Cardiac septum (tissue), 1 donor: ENCODE measurements around the gene HTR3E. TPM values are rescaled to one million over a fixed set of nuclear protein-coding genes. Genes with fewer than 3 reads are reported as not detected.
A peak's percentile ranks its signal among the peaks of the same experiment; 100 is the strongest.
"Not testable (repeated sequence)": the region's sequence is repeated elsewhere in the genome, so short reads cannot be mapped to it uniquely, and the experiment has no call there.

Experiments used
- DNase-seq: peaks from one replicate; pipeline ENCODE4 v3.0.0-alpha.2; 2020; ENCODE audit warnings: low spot score
- intact Hi-C: fragments of 100-400 bp; cut with DNase I; formaldehyde crosslinking; loops from one replicate; pipeline ENCODE4 v1.14.0; 2022
- total RNA-seq: library from RNA; stranded (reverse); fragmentation: NEBNext Ultra II Directional; extraction: Animal tissue kit (Norgen Biotek cat#: 25700); gene quantifications from one replicate; pipeline ENCODE4 v1.2.1, GENCODE V29; 2021
- donor health status: DM: no; HTN: no; CAD: no.

Gene HTR3E
- total RNA-seq, 1 donor from 2014 or later = not detected

GRCh38 chr3:184149123-184149522 is 52.3 kb downstream of the HTR3E start:
- intact Hi-C loops = no loop called here
- no peak for DNase-seq

GRCh38 chr3:184149770-184150169 is 52.9 kb downstream of the HTR3E start:
- intact Hi-C loops, DNase-seq: not testable (repeated sequence)

- peak; percentile 84 for DNase-seq
- intact Hi-C loops = loop anchor here (1.0 to 5.0 kb wide), 3 partner anchors 20 to 138 kb away; partner anchors contain the start of genes ABCC5, ALG3, EEF1AKMT4 and EIF2B5
Observed at GRCh38 chr3:184154885-184155643, 58.2 kb downstream of the HTR3E start, which contains the start of gene DVL3. Gene DVL3, plus strand, starts transcription at chr3:184155377. Its CDS starts 259 bp downstream, at chr3:184155636.

DNA sequence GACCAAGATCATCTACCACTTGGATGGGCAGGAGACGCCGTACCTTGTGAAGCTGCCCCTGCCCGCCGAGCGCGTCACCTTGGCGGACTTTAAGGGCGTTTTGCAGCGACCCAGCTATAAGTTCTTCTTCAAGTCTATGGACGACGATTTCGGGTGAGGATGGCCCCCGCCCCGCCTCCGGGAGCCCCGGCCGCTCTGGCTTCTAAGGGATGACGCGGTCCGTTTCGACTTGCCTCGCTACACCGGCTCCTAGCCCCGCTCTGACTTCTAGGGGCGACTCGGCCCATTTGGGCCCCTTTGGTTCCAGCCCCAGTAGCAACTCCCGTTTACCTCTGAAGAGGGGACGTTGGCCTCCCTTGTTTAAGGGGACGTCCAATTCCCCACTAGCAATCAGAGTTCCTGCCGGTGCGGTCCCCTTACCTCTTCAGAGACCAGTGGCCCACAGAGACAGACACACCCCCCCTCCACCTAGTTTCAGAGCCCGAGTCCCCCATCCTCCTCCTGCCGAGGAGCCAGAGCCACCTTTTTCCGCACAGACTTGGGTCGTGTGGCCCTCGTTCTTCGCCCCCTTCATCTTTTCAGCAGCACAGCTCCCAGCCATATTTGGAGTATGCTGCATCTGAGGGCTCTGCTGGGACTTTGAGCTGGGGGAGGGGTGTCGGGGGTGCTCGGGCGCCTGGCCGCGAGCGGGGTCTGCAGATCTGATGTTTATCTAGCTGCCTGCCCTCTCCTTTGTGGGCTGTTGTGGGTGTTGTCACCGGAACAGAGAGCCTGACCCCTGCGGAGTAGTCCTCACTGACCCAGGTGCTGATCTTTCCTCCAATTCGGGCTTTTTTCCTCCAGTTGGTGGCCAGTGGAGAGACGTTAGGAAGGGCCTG is 59.0 kb downstream of the HTR3E start:
- DNase-seq = peak; percentile 82
- intact Hi-C loops = loop anchor here (1.0 to 5.0 kb wide), 4 partner anchors 19 to 139 kb away; partner anchors contain the start of genes ABCC5, ALG3, AP2M1 and EEF1AKMT4

DNA sequence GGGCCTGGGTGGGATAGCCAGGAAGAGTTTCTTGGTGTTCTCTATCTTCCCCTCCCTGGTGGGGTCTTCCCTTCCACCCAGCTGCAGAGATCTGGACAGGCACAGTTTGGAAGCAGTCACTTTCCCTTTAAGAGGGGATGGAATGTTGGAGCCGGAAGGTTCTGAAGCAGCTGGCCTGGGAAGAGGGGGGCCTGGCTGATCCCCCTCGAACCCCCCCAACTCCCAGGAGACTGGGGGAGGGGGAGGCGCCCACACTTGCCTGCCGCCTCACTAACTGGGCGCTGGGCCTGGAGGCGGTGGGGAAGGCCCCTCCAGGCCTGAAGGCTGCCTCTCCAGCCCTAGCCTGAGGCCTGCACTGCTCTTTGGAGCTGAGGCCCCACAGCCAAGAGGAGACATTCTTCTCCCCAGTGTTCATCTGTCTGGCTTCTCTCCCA is 59.7 kb downstream of the HTR3E start:
- peak; percentile 80 for DNase-seq

More for the DNA sequence above, 59.7 kb downstream of the HTR3E start:
- intact Hi-C loops = loop anchor here (2.0 to 5.0 kb wide), 3 partner anchors 18 to 139 kb away; partner anchors contain the start of genes ABCC5, ALG3, AP2M1 and EEF1AKMT4

Other genes with a start within 250 kb of the HTR3E start
- gene PARL, start 212.2 kb upstream of the HTR3E start, total RNA-seq = 57.2 TPM
- gene ABCC5, start 79.2 kb upstream of the HTR3E start, total RNA-seq = 34.6 TPM
- gene HTR3D, start 65.3 kb upstream of the HTR3E start, total RNA-seq = not detected
- not detected for gene HTR3C, start 44.0 kb upstream of the HTR3E start, total RNA-seq
- gene EIF2B5, start 38.3 kb downstream of the HTR3E start, total RNA-seq = 33.4 TPM
- 68.6 TPM for gene DVL3, start 58.3 kb downstream of the HTR3E start, total RNA-seq
- 317 TPM for gene AP2M1, start 77.8 kb downstream of the HTR3E start, total RNA-seq
- gene ABCF3, start 89.1 kb downstream of the HTR3E start, total RNA-seq = 61.5 TPM
- not detected for gene VWA5B2, start 132.5 kb downstream of the HTR3E start, total RNA-seq
- gene ALG3, start 151.9 kb downstream of the HTR3E start, total RNA-seq = 14.1 TPM
- gene EEF1AKMT4, start 152.6 kb downstream of the HTR3E start, total RNA-seq = 1.5 TPM
- gene CAMK2N2, start 164.5 kb downstream of the HTR3E start, total RNA-seq = 0.30 TPM
- gene ECE2, start 179.0 kb downstream of the HTR3E start, total RNA-seq = 0.19 TPM
- gene PSMD2, start 202.2 kb downstream of the HTR3E start, total RNA-seq = 217 TPM
- gene EIF4G1, start 217.5 kb downstream of the HTR3E start, total RNA-seq = 284 TPM
- gene FAM131A, start 240.5 kb downstream of the HTR3E start, total RNA-seq = 43.3 TPM